ENCODE data around the gene B4GALT2.

Gene B4GALT2

DNA sequence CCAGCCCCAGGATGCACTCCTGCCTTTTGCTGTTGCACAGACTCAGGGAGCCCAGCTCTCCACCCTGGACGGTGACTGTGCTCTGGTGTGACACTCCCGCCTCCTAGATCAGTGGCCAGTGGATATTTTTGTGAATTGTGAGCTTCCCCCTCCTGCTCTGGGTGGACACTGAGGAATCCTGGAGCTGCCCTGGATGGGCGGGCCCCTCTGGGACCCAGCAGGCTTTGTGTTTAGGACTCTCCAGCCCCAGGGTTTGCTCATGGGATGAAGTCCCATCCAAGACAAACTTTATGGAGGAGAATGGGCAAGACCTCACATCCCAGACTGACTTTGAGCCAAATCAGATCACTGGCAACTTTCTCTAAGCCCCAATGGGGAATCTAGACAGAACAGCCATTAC, 36.2 kb downstream of the B4GALT2 start:
- WGBS, 2 donors (ENCODE audit: extremely low coverage in 2 of 2, insufficient read length in 2 of 2, insufficient replicate concordance in 1 of 2): no CpG with 5 or more reads among the region's 3 CpGs
- H3K4me3 ChIP-seq (ENCODE audit: low read length in 2 of 2): no peak overlapping the region
- H3K4me2 ChIP-seq (ENCODE audit: insufficient read depth, low read length, poor library complexity, severe bottlenecking): no peak overlapping the region

GRCh38 chr1:44016041-44016889, 37.3 kb downstream of the B4GALT2 start:
- H2BK15ac ChIP-seq (ENCODE audit: low read length): peak overlapping the region; percentile 86
- H2AFZ ChIP-seq (ENCODE audit: low read length): peak overlapping the region; percentile 27
- H3K18ac ChIP-seq (ENCODE audit: low read length): peak overlapping the region; percentile 89
- no peak overlapping the region for H4K91ac ChIP-seq (ENCODE audit: low read depth, low read length, poor library complexity)
- H3K9me3 ChIP-seq (replicated peaks in 1 of 2; ENCODE audit: control insufficient read depth in 2 of 2, insufficient read depth in 1 of 2, low read depth in 1 of 2, low read length in 2 of 2): no peaks in the 10 kb centered on the region
- peak overlapping the region; percentile 61 for H2BK120ac ChIP-seq (ENCODE audit: low read depth, low read length)
- H3K27me3 ChIP-seq (ENCODE audit: control insufficient read depth in 3 of 3, insufficient read depth in 3 of 3, low read depth in 1 of 3, low read length in 3 of 3): no peaks in the 10 kb centered on the region
- peaks cover 0 to 8% of the 10 kb centered on the region in 2 donors for H3K36me3 ChIP-seq (replicated peaks in 1 of 2; ENCODE audit: control insufficient read depth in 2 of 2, insufficient read depth in 2 of 2, low read length in 2 of 2)
- H3K4me1 ChIP-seq (ENCODE audit: control insufficient read depth in 2 of 2, insufficient read depth in 1 of 2, low read depth in 1 of 2, low read length in 2 of 2): peaks cover 33% of the 10 kb centered on the region in 2 donors
- peak overlapping the region; percentile 15 for H2BK5ac ChIP-seq (ENCODE audit: low read length)
- no peak overlapping the region for H3K4ac ChIP-seq (ENCODE audit: low read length)
- no CpG with 5 or more reads among the region's 20 CpGs for WGBS, 2 donors (ENCODE audit: extremely low coverage in 2 of 2, insufficient read length in 2 of 2, insufficient replicate concordance in 1 of 2)
- no peak overlapping the region for H3K4me2 ChIP-seq (ENCODE audit: insufficient read depth, low read length, poor library complexity, severe bottlenecking)
- peak overlapping the region; percentile 10 for H3K9ac ChIP-seq (ENCODE audit: low read depth, low read length, poor library complexity)
- no peak overlapping the region for H3K4me3 ChIP-seq (ENCODE audit: low read length in 2 of 2)
- H3K23ac ChIP-seq (ENCODE audit: low read depth, low read length, poor library complexity): peak overlapping the region; percentile 78
- peak overlapping the region; percentile 94 for H2AK5ac ChIP-seq (ENCODE audit: low read depth, low read length)
- peak overlapping the region; percentile 58 for H3K14ac ChIP-seq (ENCODE audit: low read length)
- no peak overlapping the region for H3K27ac ChIP-seq (replicated peaks; ENCODE audit: low read length)
- H3K79me1 ChIP-seq (ENCODE audit: low read depth, low read length): peaks cover 4% of the 10 kb centered on the region
- H4K8ac ChIP-seq (ENCODE audit: low read depth, low read length): peak overlapping the region; percentile 66
- no peak for DNase-seq (ENCODE audit: low spot score)
- H2BK12ac ChIP-seq (ENCODE audit: low read length): no peak overlapping the region

More for the DNA sequence above, 36.2 kb downstream of the B4GALT2 start:
- H3K4ac ChIP-seq (ENCODE audit: low read length): no peak overlapping the region
- no peaks in the 10 kb centered on the region for H3K9me3 ChIP-seq (replicated peaks in 1 of 2; ENCODE audit: control insufficient read depth in 2 of 2, insufficient read depth in 1 of 2, low read depth in 1 of 2, low read length in 2 of 2)
- H2AFZ ChIP-seq (ENCODE audit: low read length): peak overlapping the region; percentile 28
- no peak overlapping the region for H3K27ac ChIP-seq (replicated peaks; ENCODE audit: low read length)
- H3K9ac ChIP-seq (ENCODE audit: low read depth, low read length, poor library complexity): no peak overlapping the region
- no peak overlapping the region for H3K23ac ChIP-seq (ENCODE audit: low read depth, low read length, poor library complexity)
- H3K18ac ChIP-seq (ENCODE audit: low read length): no peak overlapping the region
- no peak overlapping the region for H2BK15ac ChIP-seq (ENCODE audit: low read length)
- H3K79me1 ChIP-seq (ENCODE audit: low read depth, low read length): peaks cover 5% of the 10 kb centered on the region
- no peak overlapping the region for H2BK120ac ChIP-seq (ENCODE audit: low read depth, low read length)
- H4K91ac ChIP-seq (ENCODE audit: low read depth, low read length, poor library complexity): no peak overlapping the region
- H3K36me3 ChIP-seq (replicated peaks in 1 of 2; ENCODE audit: control insufficient read depth in 2 of 2, insufficient read depth in 2 of 2, low read length in 2 of 2): peaks cover 0 to 3% of the 10 kb centered on the region in 2 donors
- H3K4me1 ChIP-seq (ENCODE audit: control insufficient read depth in 2 of 2, insufficient read depth in 1 of 2, low read depth in 1 of 2, low read length in 2 of 2): peaks cover 32 to 33% of the 10 kb centered on the region in 2 donors
- no peak overlapping the region for H2BK5ac ChIP-seq (ENCODE audit: low read length)
- no peak overlapping the region for H2BK12ac ChIP-seq (ENCODE audit: low read length)
- no peaks in the 10 kb centered on the region for H3K27me3 ChIP-seq (ENCODE audit: control insufficient read depth in 3 of 3, insufficient read depth in 3 of 3, low read depth in 1 of 3, low read length in 3 of 3)
- peak overlapping the region; percentile 65 for H2AK5ac ChIP-seq (ENCODE audit: low read depth, low read length)
- H4K8ac ChIP-seq (ENCODE audit: low read depth, low read length): no peak overlapping the region
- H3K14ac ChIP-seq (ENCODE audit: low read length): no peak overlapping the region
- no peak for DNase-seq (ENCODE audit: low spot score)

GRCh38 chr1:44016890-44017400, 37.9 kb downstream of the B4GALT2 start:
- peak overlapping the region; percentile 69 for H3K18ac ChIP-seq (ENCODE audit: low read length)
- peak overlapping the region; percentile 6 for H2BK15ac ChIP-seq (ENCODE audit: low read length)
- H2AK5ac ChIP-seq (ENCODE audit: low read depth, low read length): peak overlapping the region; percentile 94
- peak overlapping the region; percentile 87 for H4K91ac ChIP-seq (ENCODE audit: low read depth, low read length, poor library complexity)
- peak overlapping the region; percentile 94 for H2BK12ac ChIP-seq (ENCODE audit: low read length)
- H3K27me3 ChIP-seq (ENCODE audit: control insufficient read depth in 3 of 3, insufficient read depth in 3 of 3, low read depth in 1 of 3, low read length in 3 of 3): no peaks in the 10 kb centered on the region
- no peaks in the 10 kb centered on the region for H3K9me3 ChIP-seq (replicated peaks in 1 of 2; ENCODE audit: control insufficient read depth in 2 of 2, insufficient read depth in 1 of 2, low read depth in 1 of 2, low read length in 2 of 2)
- peak overlapping the region; percentile 23 for H3K14ac ChIP-seq (ENCODE audit: low read length)
- no peak overlapping the region for H3K4me2 ChIP-seq (ENCODE audit: insufficient read depth, low read length, poor library complexity, severe bottlenecking)
- no peak overlapping the region for H2BK5ac ChIP-seq (ENCODE audit: low read length)
- WGBS, 2 donors (ENCODE audit: extremely low coverage in 2 of 2, insufficient read length in 2 of 2, insufficient replicate concordance in 1 of 2): no CpG with 5 or more reads among the region's 20 CpGs
- peaks cover 0 to 11% of the 10 kb centered on the region in 2 donors for H3K36me3 ChIP-seq (replicated peaks in 1 of 2; ENCODE audit: control insufficient read depth in 2 of 2, insufficient read depth in 2 of 2, low read length in 2 of 2)
- no peak overlapping the region for H3K4me3 ChIP-seq (ENCODE audit: low read length in 2 of 2)
- H2AFZ ChIP-seq (ENCODE audit: low read length): peak overlapping the region; percentile 27
- H3K27ac ChIP-seq (replicated peaks; ENCODE audit: low read length): no peak overlapping the region
- H3K9ac ChIP-seq (ENCODE audit: low read depth, low read length, poor library complexity): peak overlapping the region; percentile 46
- H3K79me1 ChIP-seq (ENCODE audit: low read depth, low read length): peaks cover 2% of the 10 kb centered on the region
- H4K8ac ChIP-seq (ENCODE audit: low read depth, low read length): no peak overlapping the region
- H3K4me1 ChIP-seq (ENCODE audit: control insufficient read depth in 2 of 2, insufficient read depth in 1 of 2, low read depth in 1 of 2, low read length in 2 of 2): peaks cover 33% of the 10 kb centered on the region in 2 donors
- no peak overlapping the region for H2BK120ac ChIP-seq (ENCODE audit: low read depth, low read length)
- no peak overlapping the region for H3K4ac ChIP-seq (ENCODE audit: low read length)
- peak overlapping the region; percentile 78 for H3K23ac ChIP-seq (ENCODE audit: low read depth, low read length, poor library complexity)
- no peak for DNase-seq (ENCODE audit: low spot score)

- Histone ChIP-seq H3K27ac (replicated peaks; ENCODE audit: low read length) (peak overlapping the region; percentile 57), H2BK120ac (ENCODE audit: low read depth, low read length) (no peak overlapping the region), H3K4me1 (ENCODE audit: control insufficient read depth in 2 of 2, insufficient read depth in 1 of 2, low read depth in 1 of 2, low read length in 2 of 2) (peaks cover 30 to 33% of the 10 kb centered on the region in 2 donors), H3K4ac (ENCODE audit: low read length) (no peak overlapping the region), H2AK5ac (ENCODE audit: low read depth, low read length) (peak overlapping the region; percentile 1), H2BK15ac (ENCODE audit: low read length) (no peak overlapping the region), H3K9me3 (replicated peaks in 1 of 2; ENCODE audit: control insufficient read depth in 2 of 2, insufficient read depth in 1 of 2, low read depth in 1 of 2, low read length in 2 of 2) (no peaks in the 10 kb centered on the region), H4K91ac (ENCODE audit: low read depth, low read length, poor library complexity) (no peak overlapping the region), H2BK5ac (ENCODE audit: low read length) (no peak overlapping the region), H3K4me2 (ENCODE audit: insufficient read depth, low read length, poor library complexity, severe bottlenecking) (no peak overlapping the region), H4K8ac (ENCODE audit: low read depth, low read length) (no peak overlapping the region), H2BK12ac (ENCODE audit: low read length) (no peak overlapping the region), H3K14ac (ENCODE audit: low read length) (no peak overlapping the region), H3K18ac (ENCODE audit: low read length) (peak overlapping the region; percentile 1), H3K9ac (ENCODE audit: low read depth, low read length, poor library complexity) (no peak overlapping the region), H3K23ac (ENCODE audit: low read depth, low read length, poor library complexity) (no peak overlapping the region), H3K4me3 (ENCODE audit: low read length in 2 of 2) (no peak overlapping the region), H3K79me1 (ENCODE audit: low read depth, low read length) (no peaks in the 10 kb centered on the region), H2AFZ (ENCODE audit: low read length) (peak overlapping the region; percentile 51), H3K36me3 (replicated peaks in 1 of 2; ENCODE audit: control insufficient read depth in 2 of 2, insufficient read depth in 2 of 2, low read length in 2 of 2) (peaks cover 0 to 20% of the 10 kb centered on the region in 2 donors), H3K27me3 (ENCODE audit: control insufficient read depth in 3 of 3, insufficient read depth in 3 of 3, low read depth in 1 of 3, low read length in 3 of 3) (no peaks in the 10 kb centered on the region)
- WGBS, 2 donors (ENCODE audit: extremely low coverage in 2 of 2, insufficient read length in 2 of 2, insufficient replicate concordance in 1 of 2): no CpG with 5 or more reads among the region's 13 CpGs
- DNase-seq (ENCODE audit: low spot score): peak; percentile 49
Observed at GRCh38 chr1:44019466-44019948, 40.5 kb downstream of the B4GALT2 start.
